Ovary (tissue), 3 donors: ENCODE measurements around the gene SPECC1.

ENCODE experiments used
- CTCF ChIP-seq, 3 donors: fragments of 450-650 bp in 2 of 3; fragments of 200-600 bp in 1 of 3; IDR thresholded peaks; one replicate each; pipeline versions ENCODE4 v1.5.1 to v1.8.0; 2016 to 2022; ENCODE audit warnings: antibody characterized with exemption in 3 of 3, mild to moderate bottlenecking in 1 of 3
- POLR2A ChIP-seq: fragments of 450-650 bp; IDR thresholded peaks from one replicate; pipeline ENCODE4 v1.6.1; 2017; ENCODE audit warnings: antibody characterized with exemption, mild to moderate bottlenecking, moderate library complexity
- donor health status: DM: no; HTN: no; CAD: no.

GRCh38 chr17:20035501-20035900 is 26.3 kb downstream of the SPECC1 start:
- TF ChIP-seq CTCF (IDR thresholded peaks at IDR 0.05) (no peak), POLR2A (no peak)
